Measurements from ENCODE around the gene CRY2. TPM values are rescaled to one million over a fixed set of nuclear protein-coding genes. Genes with fewer than 3 reads are reported as not detected.

The CRY2 gene
- total RNA-seq, 2 experiments from 2014 or later, result 248 TPM

- ATAC-seq (ENCODE audit: poor library complexity) (no peak), DNase-seq (no peak)
- Histone ChIP-seq H3K4me1 (ENCODE audit: insufficient read depth, low read length) (peaks cover 32% of the 10 kb centered on the region), H3K27me3 (ENCODE audit: control insufficient read depth in 1 of 2, insufficient read depth in 2 of 2, low read length in 2 of 2) (no peaks in the 10 kb centered on the region), H3K4me3 (ENCODE audit: low read length) (no peak overlapping the region), H3K36me3 (ENCODE audit: insufficient read depth, low read length) (peaks cover 43% of the 10 kb centered on the region), H3K27ac (ENCODE audit: low read depth in 1 of 2, low read length in 2 of 2) (no peak overlapping the region), H3K9me3 (ENCODE audit: control insufficient read depth in 1 of 2, insufficient read depth in 1 of 2, low read length in 2 of 2) (no peaks in the 10 kb centered on the region)
- no peak overlapping the region for H3K4me3 Mint-ChIP-seq
- no peaks in the 10 kb centered on the region for H3K27me3 Mint-ChIP-seq
- peaks cover 40% of the 10 kb centered on the region for H3K36me3 Mint-ChIP-seq (ENCODE audit: low read depth)
- TF ChIP-seq, protein P1, sequence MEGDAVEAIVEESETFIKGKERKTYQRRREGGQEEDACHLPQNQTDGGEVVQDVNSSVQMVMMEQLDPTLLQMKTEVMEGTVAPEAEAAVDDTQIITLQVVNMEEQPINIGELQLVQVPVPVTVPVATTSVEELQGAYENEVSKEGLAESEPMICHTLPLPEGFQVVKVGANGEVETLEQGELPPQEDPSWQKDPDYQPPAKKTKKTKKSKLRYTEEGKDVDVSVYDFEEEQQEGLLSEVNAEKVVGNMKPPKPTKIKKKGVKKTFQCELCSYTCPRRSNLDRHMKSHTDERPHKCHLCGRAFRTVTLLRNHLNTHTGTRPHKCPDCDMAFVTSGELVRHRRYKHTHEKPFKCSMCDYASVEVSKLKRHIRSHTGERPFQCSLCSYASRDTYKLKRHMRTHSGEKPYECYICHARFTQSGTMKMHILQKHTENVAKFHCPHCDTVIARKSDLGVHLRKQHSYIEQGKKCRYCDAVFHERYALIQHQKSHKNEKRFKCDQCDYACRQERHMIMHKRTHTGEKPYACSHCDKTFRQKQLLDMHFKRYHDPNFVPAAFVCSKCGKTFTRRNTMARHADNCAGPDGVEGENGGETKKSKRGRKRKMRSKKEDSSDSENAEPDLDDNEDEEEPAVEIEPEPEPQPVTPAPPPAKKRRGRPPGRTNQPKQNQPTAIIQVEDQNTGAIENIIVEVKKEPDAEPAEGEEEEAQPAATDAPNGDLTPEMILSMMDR (IDR thresholded peaks at IDR 0.05), result no peak
- ChIA-PET CTCF (no interaction called here), POLR2A (no interaction called here)
- no peaks in the 10 kb centered on the region for H3K9me3 Mint-ChIP-seq
- intact Hi-C loops (cut with DNase I, micrococcal nuclease), result no loop called here
- H3K27ac Mint-ChIP-seq, result no peak overlapping the region
- peaks cover 36% of the 10 kb centered on the region for H3K4me1 Mint-ChIP-seq (ENCODE audit: low read depth)
Observed at GRCh38 chr11:45811571-45812290, 35.5 kb upstream of the CRY2 start.

DNA sequence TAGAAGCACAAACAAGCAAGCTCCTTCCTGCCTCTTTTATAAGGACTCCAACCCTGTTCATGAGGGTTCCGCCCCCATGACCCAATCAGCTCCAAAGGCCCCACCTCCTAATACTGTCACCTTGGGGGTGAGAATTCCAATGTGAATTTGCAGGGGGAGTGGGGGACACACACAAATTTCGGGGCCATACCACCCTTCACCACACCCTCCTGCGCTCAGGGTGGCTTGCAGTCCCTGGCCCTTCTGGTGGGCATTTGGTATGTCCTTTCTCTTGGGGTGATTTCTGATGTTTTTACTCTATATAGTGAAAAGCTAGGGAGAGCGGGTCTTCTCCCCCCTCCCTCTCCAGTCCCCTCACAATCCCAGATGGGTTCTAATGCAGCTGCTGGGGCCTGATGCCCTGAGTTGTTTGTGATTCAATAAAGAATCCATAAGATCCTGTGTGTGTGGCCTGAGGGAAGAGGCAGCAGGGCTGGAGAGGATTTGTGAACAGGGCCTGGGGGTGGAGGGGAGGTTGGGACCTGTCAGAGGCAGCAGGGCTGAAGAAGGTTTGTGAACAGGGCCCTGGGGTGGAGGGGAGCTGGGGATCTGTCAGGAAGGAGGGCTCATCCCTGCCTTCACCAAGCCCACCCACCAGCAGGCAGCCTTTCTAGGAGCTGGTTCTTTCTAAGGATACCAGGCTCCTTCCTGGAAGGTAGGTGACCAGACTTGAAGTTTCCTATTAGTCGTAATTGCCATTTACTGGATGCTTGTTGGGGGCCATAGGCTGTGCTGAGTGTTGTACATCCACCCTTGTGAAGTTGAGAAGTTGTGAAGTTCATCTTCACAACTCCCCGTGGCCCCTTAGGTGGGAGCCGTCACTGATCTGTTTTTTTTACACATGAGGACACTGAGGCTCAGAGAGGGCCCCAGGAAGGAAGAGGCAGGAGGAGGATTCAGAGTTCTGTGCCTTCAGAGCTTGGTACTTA, 34.4 kb upstream of the CRY2 start:
- DNase-seq (no peak), ATAC-seq (ENCODE audit: poor library complexity) (no peak)
- ChIA-PET POLR2A (no interaction called here), CTCF (no interaction called here)
- Histone ChIP-seq H3K9me3 (ENCODE audit: control insufficient read depth in 1 of 2, insufficient read depth in 1 of 2, low read length in 2 of 2) (no peaks in the 10 kb centered on the region), H3K4me1 (ENCODE audit: insufficient read depth, low read length) (peaks cover 20% of the 10 kb centered on the region), H3K36me3 (ENCODE audit: insufficient read depth, low read length) (peaks cover 33% of the 10 kb centered on the region), H3K27me3 (ENCODE audit: control insufficient read depth in 1 of 2, insufficient read depth in 2 of 2, low read length in 2 of 2) (no peaks in the 10 kb centered on the region), H3K4me3 (ENCODE audit: low read length) (no peak overlapping the region), H3K27ac (ENCODE audit: low read depth in 1 of 2, low read length in 2 of 2) (no peak overlapping the region)
- Mint-ChIP-seq H3K9me3 (no peaks in the 10 kb centered on the region), H3K27me3 (no peaks in the 10 kb centered on the region), H3K36me3 (ENCODE audit: low read depth) (peaks cover 40% of the 10 kb centered on the region), H3K27ac (peak overlapping the region; percentile 55), H3K4me3 (no peak overlapping the region), H3K4me1 (ENCODE audit: low read depth) (peaks cover 24% of the 10 kb centered on the region)
- intact Hi-C loops (cut with DNase I, micrococcal nuclease), result no loop called here
- TF ChIP-seq, protein P1 (IDR thresholded peaks at IDR 0.05), result no peak

DNA sequence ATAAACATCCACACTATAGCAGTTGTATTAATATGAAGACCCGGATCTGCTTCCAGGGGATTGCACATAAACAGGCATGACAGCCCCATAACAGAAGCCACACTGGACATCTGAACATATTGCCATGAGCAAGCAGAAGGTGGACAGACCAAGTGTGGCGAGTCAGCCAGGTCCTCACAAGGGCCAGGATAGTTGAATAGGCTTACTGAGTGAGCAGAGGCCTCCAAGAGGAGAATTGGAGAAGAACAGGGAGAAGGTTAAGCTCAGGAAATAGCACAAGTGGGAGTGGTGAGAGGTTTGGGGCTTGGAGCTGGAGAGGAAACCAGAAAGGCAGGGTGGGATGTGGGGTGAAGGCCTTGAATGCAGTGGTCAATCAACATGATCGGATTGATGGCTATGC, 31.5 kb upstream of the CRY2 start:
- Mint-ChIP-seq H3K9me3 (no peaks in the 10 kb centered on the region), H3K4me3 (no peak overlapping the region), H3K36me3 (ENCODE audit: low read depth) (peaks cover 18% of the 10 kb centered on the region), H3K27ac (no peak overlapping the region), H3K4me1 (ENCODE audit: low read depth) (no peaks in the 10 kb centered on the region), H3K27me3 (no peaks in the 10 kb centered on the region)
- ATAC-seq (ENCODE audit: poor library complexity), result no peak
- H3K4me1 ChIP-seq (ENCODE audit: insufficient read depth, low read length), result no peaks in the 10 kb centered on the region
- intact Hi-C loops (cut with DNase I, micrococcal nuclease), result no loop called here
- TF ChIP-seq, protein P1 (IDR thresholded peaks at IDR 0.05), result no peak
- no peak overlapping the region for H3K27ac ChIP-seq (ENCODE audit: low read depth in 1 of 2, low read length in 2 of 2)
- H3K36me3 ChIP-seq (ENCODE audit: insufficient read depth, low read length), result peaks cover 18% of the 10 kb centered on the region
- ChIA-PET CTCF (no interaction called here), POLR2A (no interaction called here)
- H3K9me3 ChIP-seq (ENCODE audit: control insufficient read depth in 1 of 2, insufficient read depth in 1 of 2, low read length in 2 of 2), result no peaks in the 10 kb centered on the region
- no peak overlapping the region for H3K4me3 ChIP-seq (ENCODE audit: low read length)
- H3K27me3 ChIP-seq (ENCODE audit: control insufficient read depth in 1 of 2, insufficient read depth in 2 of 2, low read length in 2 of 2), result no peaks in the 10 kb centered on the region
- DNase-seq, result no peak

Data from CD4-positive, alpha-beta T cell (primary cell).